Caco-2 (cell line): ENCODE data around the gene LYSMD2. TPM values are rescaled to one million over a fixed set of nuclear protein-coding genes. Genes with fewer than 3 reads are reported as not detected.

Experiments
- BruUV-seq: library from RNA; stranded (reverse); fragments of 400-500 nt; replicated peaks from 2 replicates; lab custom pipeline; 2021; lab: Mats Ljungman, UMichigan
- CTCF ChIA-PET: fragments of 300-600 bp; sonication (Branson Sonifier 250); formaldehyde crosslinking; loops from one replicate; lab custom pipeline; 2022; ENCODE audit warnings: antibody characterized with exemption; lab: Charles Lee
- POLR2A ChIA-PET: fragments of 300-600 bp; sonication (Branson Sonifier 250); formaldehyde crosslinking; loops from one replicate; lab custom pipeline; 2022; ENCODE audit warnings: antibody characterized with exemption; lab: Charles Lee
- DNase-seq, 2 experiments: peaks; one replicate each; pipeline versions ENCODE4 v3.0.0 to v3.0.0-alpha.2; 2020 to 2022
- H3K27me3 ChIP-seq: replicated peaks from 2 replicates; pipeline ENCODE4 v1.6.0; 2011; ENCODE audit warnings: low read length; ENCODE audit not compliant: control insufficient read depth, insufficient read depth
- H3K36me3 ChIP-seq: 2 replicates; pipeline ENCODE4 v1.5.1; 2011; ENCODE audit warnings: low read length; ENCODE audit not compliant: control insufficient read depth, insufficient read depth
- H3K4me1 ChIP-seq: fragments of 250-450 bp; sonication (Bioruptor Pico); 2 replicates; pipeline ENCODE4 v1.5.1; 2020; ENCODE audit warnings: mild to moderate bottlenecking
- H3K4me3 ChIP-seq: 2 replicates; pipeline ENCODE4 v1.5.1; 2011; ENCODE audit warnings: low read depth, mild to moderate bottlenecking, control low read depth, low read length
- H3K9me3 ChIP-seq: fragments of 250-450 bp; sonication (Bioruptor Pico); 2 replicates; pipeline ENCODE4 v1.5.1; 2020; ENCODE audit warnings: mild to moderate bottlenecking, moderate library complexity
- H3K27ac Mint-ChIP-seq: one replicate; pipeline ENCODE4 v1.8.0; 2022; ENCODE audit warnings: mixed read lengths; ENCODE audit not compliant: unreplicated experiment
- H3K27me3 Mint-ChIP-seq: one replicate; pipeline ENCODE4 v1.8.0; 2022; ENCODE audit warnings: mixed read lengths; ENCODE audit not compliant: insufficient read depth, unreplicated experiment
- H3K36me3 Mint-ChIP-seq: one replicate; pipeline ENCODE4 v1.8.0; 2022; ENCODE audit warnings: mild to moderate bottlenecking, mixed read lengths; ENCODE audit not compliant: insufficient read depth, unreplicated experiment
- H3K4me1 Mint-ChIP-seq: one replicate; pipeline ENCODE4 v1.8.0; 2022; ENCODE audit warnings: low read depth, mixed read lengths; ENCODE audit not compliant: unreplicated experiment
- H3K4me3 Mint-ChIP-seq: one replicate; pipeline ENCODE4 v1.8.0; 2022; ENCODE audit warnings: mild to moderate bottlenecking, moderate library complexity, mixed read lengths; ENCODE audit not compliant: unreplicated experiment
- H3K9me3 Mint-ChIP-seq: one replicate; pipeline ENCODE4 v1.8.0; 2022; ENCODE audit warnings: mixed read lengths; ENCODE audit not compliant: unreplicated experiment
- intact Hi-C: fragments of 100-400 bp; cut with micrococcal nuclease; formaldehyde crosslinking; loops from one replicate; pipeline ENCODE4 v1.10.0; 2022; ENCODE audit not compliant: unreplicated experiment
- total RNA-seq: library from RNA; stranded (reverse); gene quantifications from 2 replicates; pipeline ENCODE4 v1.2.3, GENCODE V29; 2022
- TF ChIP-seq, protein P1 (sequence below), 2 experiments: fragments of 200-600 bp in 1 of 2; IDR thresholded peaks; 1 replicate in 1 of 2; 2 replicates in 1 of 2; pipeline versions ENCODE4 v1.5.1 to v1.8.0; 2011 to 2022; ENCODE audit warnings: antibody characterized with exemption in 1 of 2, control low read depth in 1 of 2, inconsistent platforms in 1 of 2, low read depth in 1 of 2, low read length in 1 of 2, mild to moderate bottlenecking in 1 of 2, moderate library complexity in 1 of 2; ENCODE audit not compliant: insufficient read depth in 1 of 2, severe bottlenecking in 1 of 2, unreplicated experiment in 1 of 2

LYSMD2 gene
- total RNA-seq, 1 experiment from 2014 or later = 0.29 TPM

GRCh38 chr15:51782357-51782896 lies 45.0 kb upstream of the LYSMD2 start:
- TF ChIP-seq, protein P1, sequence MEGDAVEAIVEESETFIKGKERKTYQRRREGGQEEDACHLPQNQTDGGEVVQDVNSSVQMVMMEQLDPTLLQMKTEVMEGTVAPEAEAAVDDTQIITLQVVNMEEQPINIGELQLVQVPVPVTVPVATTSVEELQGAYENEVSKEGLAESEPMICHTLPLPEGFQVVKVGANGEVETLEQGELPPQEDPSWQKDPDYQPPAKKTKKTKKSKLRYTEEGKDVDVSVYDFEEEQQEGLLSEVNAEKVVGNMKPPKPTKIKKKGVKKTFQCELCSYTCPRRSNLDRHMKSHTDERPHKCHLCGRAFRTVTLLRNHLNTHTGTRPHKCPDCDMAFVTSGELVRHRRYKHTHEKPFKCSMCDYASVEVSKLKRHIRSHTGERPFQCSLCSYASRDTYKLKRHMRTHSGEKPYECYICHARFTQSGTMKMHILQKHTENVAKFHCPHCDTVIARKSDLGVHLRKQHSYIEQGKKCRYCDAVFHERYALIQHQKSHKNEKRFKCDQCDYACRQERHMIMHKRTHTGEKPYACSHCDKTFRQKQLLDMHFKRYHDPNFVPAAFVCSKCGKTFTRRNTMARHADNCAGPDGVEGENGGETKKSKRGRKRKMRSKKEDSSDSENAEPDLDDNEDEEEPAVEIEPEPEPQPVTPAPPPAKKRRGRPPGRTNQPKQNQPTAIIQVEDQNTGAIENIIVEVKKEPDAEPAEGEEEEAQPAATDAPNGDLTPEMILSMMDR (IDR thresholded peaks at IDR 0.05; ENCODE audit: insufficient read depth in 1 of 2, low read depth in 1 of 2, low read length in 1 of 2, severe bottlenecking in 1 of 2, unreplicated experiment in 1 of 2) = peak; percentile 28 to 51
- no peaks in the 10 kb centered on the region for H3K36me3 ChIP-seq
- Mint-ChIP-seq H3K9me3 (no peaks in the 10 kb centered on the region), H3K36me3 (no peaks in the 10 kb centered on the region), H3K27me3 (no peaks in the 10 kb centered on the region), H3K27ac (no peak overlapping the region), H3K4me3 (no peak overlapping the region), H3K4me1 (no peaks in the 10 kb centered on the region)
- POLR2A ChIA-PET = no interaction called here
- H3K27me3 ChIP-seq = no peaks in the 10 kb centered on the region
- H3K4me3 ChIP-seq = no peak overlapping the region
- CTCF ChIA-PET = no interaction called here
- intact Hi-C loops = loop anchor here (1.0 to 2.0 kb wide), 2 partner anchors 125 to 296 kb away; no protein-coding TSS in a partner anchor
- DNase-seq = peak in 1 of 2 experiments; percentile 26
- no peaks in the 10 kb centered on the region for H3K9me3 ChIP-seq
- BruUV-seq = no TSS peak
- no peaks in the 10 kb centered on the region for H3K4me1 ChIP-seq

GRCh38 chr15:51781506-51781905 lies 44.1 kb upstream of the LYSMD2 start:
- H3K4me3 ChIP-seq = no peak overlapping the region
- no peak overlapping the region for H3K27ac Mint-ChIP-seq
- intact Hi-C loops = no loop called here
- no peak for DNase-seq
- no peaks in the 10 kb centered on the region for H3K4me1 Mint-ChIP-seq
- no peaks in the 10 kb centered on the region for H3K9me3 Mint-ChIP-seq
- no peaks in the 10 kb centered on the region for H3K9me3 ChIP-seq
- H3K4me3 Mint-ChIP-seq = no peak overlapping the region
- H3K36me3 Mint-ChIP-seq = no peaks in the 10 kb centered on the region
- TF ChIP-seq, protein P1 (IDR thresholded peaks at IDR 0.05; ENCODE audit: insufficient read depth in 1 of 2, low read depth in 1 of 2, low read length in 1 of 2, severe bottlenecking in 1 of 2, unreplicated experiment in 1 of 2) = no peak
- no peaks in the 10 kb centered on the region for H3K36me3 ChIP-seq
- H3K27me3 ChIP-seq = no peaks in the 10 kb centered on the region
- BruUV-seq = no TSS peak
- ChIA-PET CTCF (no interaction called here), POLR2A (no interaction called here)
- H3K27me3 Mint-ChIP-seq = no peaks in the 10 kb centered on the region
- H3K4me1 ChIP-seq = no peaks in the 10 kb centered on the region

GRCh38 chr15:51780636-51781035 lies 43.2 kb upstream of the LYSMD2 start:
- Mint-ChIP-seq H3K4me1 (no peaks in the 10 kb centered on the region), H3K27ac (no peak overlapping the region), H3K27me3 (no peaks in the 10 kb centered on the region), H3K9me3 (no peaks in the 10 kb centered on the region), H3K36me3 (no peaks in the 10 kb centered on the region), H3K4me3 (no peak overlapping the region)
- DNase-seq = no peak
- Histone ChIP-seq H3K4me3 (no peak overlapping the region), H3K4me1 (no peaks in the 10 kb centered on the region), H3K27me3 (no peaks in the 10 kb centered on the region), H3K36me3 (no peaks in the 10 kb centered on the region), H3K9me3 (no peaks in the 10 kb centered on the region)
- BruUV-seq = no TSS peak
- TF ChIP-seq, protein P1 (IDR thresholded peaks at IDR 0.05; ENCODE audit: insufficient read depth in 1 of 2, low read depth in 1 of 2, low read length in 1 of 2, severe bottlenecking in 1 of 2, unreplicated experiment in 1 of 2) = no peak
- intact Hi-C loops = no loop called here
- CTCF ChIA-PET = interaction anchor here (0.6 to 1.1 kb wide), 2 partner anchors 125 to 131 kb away, joined by 3 to 5 read pairs; no protein-coding TSS in a partner anchor
- POLR2A ChIA-PET = no interaction called here
